Endodermal cell (in vitro differentiated cells): ENCODE measurements around the gene GRIPAP1. TPM values are rescaled to one million over a fixed set of nuclear protein-coding genes. Genes with fewer than 3 reads are reported as not detected.

ENCODE experiments used
- DNase-seq: peaks from one replicate; pipeline ENCODE4 v3.0.0-alpha.2; 2017
- H3K27ac ChIP-seq: 2 replicates; pipeline ENCODE4 v1.5.1; 2013; ENCODE audit warnings: mild to moderate bottlenecking, low read depth, low read length, moderate library complexity
- H3K27me3 ChIP-seq: 2 replicates; pipeline ENCODE4 v1.6.1; 2013; ENCODE audit warnings: mild to moderate bottlenecking, low read length, moderate library complexity; ENCODE audit not compliant: insufficient read depth, control insufficient read depth, poor library complexity, severe bottlenecking
- H3K36me3 ChIP-seq: 2 replicates; pipeline ENCODE4 v1.7.0; 2013; ENCODE audit warnings: mild to moderate bottlenecking, low read length, moderate library complexity; ENCODE audit not compliant: control insufficient read depth, insufficient read depth
- H3K4me1 ChIP-seq: one replicate; pipeline ENCODE4 v1.7.0; 2013; ENCODE audit warnings: low read length; ENCODE audit not compliant: control insufficient read depth, insufficient read depth
- H3K4me3 ChIP-seq: 2 replicates; pipeline ENCODE4 v1.5.1; 2013; ENCODE audit warnings: mild to moderate bottlenecking, low read length, moderate library complexity
- H3K9ac ChIP-seq: 2 replicates; pipeline ENCODE4 v1.6.1; 2013; ENCODE audit warnings: mild to moderate bottlenecking, low read length, moderate library complexity; ENCODE audit not compliant: poor library complexity, severe bottlenecking; ENCODE audit errors: extremely low read depth
- H3K9me3 ChIP-seq: 2 replicates; pipeline ENCODE4 v1.6.1; 2013; ENCODE audit warnings: mild to moderate bottlenecking, low read length, moderate library complexity; ENCODE audit not compliant: control insufficient read depth
- H3K27ac Mint-ChIP-seq: 2 replicates; pipeline ENCODE4 v1.8.0; 2020; ENCODE audit warnings: mixed read lengths
- H3K27me3 Mint-ChIP-seq: 2 replicates; pipeline ENCODE4 v1.8.0; 2021; ENCODE audit warnings: mild to moderate bottlenecking, mixed read lengths; ENCODE audit not compliant: insufficient read depth
- H3K36me3 Mint-ChIP-seq: 2 replicates; pipeline ENCODE4 v1.8.0; 2020; ENCODE audit warnings: low read depth, mixed read lengths
- H3K4me1 Mint-ChIP-seq: 2 replicates; pipeline ENCODE4 v1.8.0; 2020; ENCODE audit warnings: mixed read lengths
- H3K4me3 Mint-ChIP-seq: 2 replicates; pipeline ENCODE4 v1.8.0; 2020; ENCODE audit warnings: mild to moderate bottlenecking, moderate library complexity, mixed read lengths
- H3K9me3 Mint-ChIP-seq: 2 replicates; pipeline ENCODE4 v1.8.0; 2020; ENCODE audit warnings: mild to moderate bottlenecking, mixed read lengths
- CTCF ChIP-seq: fragments of 200-600 bp; sonication (generic); conservative IDR thresholded peaks from 2 replicates; pipeline ENCODE4 v1.5.0; 2021; ENCODE audit warnings: antibody characterized with exemption, mild to moderate bottlenecking
- WGBS, 2 experiments: methylation state at CpG; one replicate each; pipeline versions ENCODE4 v1.1.5 to v1.1.7; 2013; ENCODE audit warnings: missing lambda C conversion rate in 2 of 2, mixed read lengths in 1 of 2; ENCODE audit not compliant: insufficient coverage in 1 of 2, insufficient read length in 1 of 2; 5-methylcytosine and 5-hydroxymethylcytosine counted together
- total RNA-seq, 2 donors: library from RNA; stranded (reverse); fragmentation: NEBNext Ultra II Directional in 1 of 2; extraction: Animal tissue kit (Norgen Biotek cat#: 25700) in 1 of 2; gene quantifications; 2 replicates in 1 of 2; 3 replicates in 1 of 2; pipeline ENCODE4 v1.2.1, GENCODE V29; 2021

The GRIPAP1 gene
- total RNA-seq, 2 donors from 2014 or later: 55.9 to 63.1 TPM

DNA sequence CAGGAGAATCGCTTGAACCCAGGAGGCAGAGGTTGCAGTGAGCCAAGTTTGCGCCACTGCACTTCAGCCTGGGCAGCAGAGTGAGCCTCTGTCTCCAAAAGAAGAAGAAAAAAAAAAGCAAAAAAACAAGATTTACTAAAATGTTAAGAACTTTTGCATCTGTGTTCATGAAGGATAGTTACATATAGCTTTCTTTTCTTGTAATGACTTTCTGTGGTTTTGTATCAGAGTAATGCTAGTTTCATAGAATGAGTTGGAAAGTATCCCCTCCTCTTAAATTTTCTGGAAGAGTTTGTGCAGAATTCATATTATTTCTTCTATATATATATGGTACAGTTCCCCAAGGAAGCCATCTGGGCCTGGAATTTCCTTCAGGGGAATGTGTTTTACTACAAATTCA is 17.0 kb upstream of the GRIPAP1 start:
- Mint-ChIP-seq H3K27ac (no peak overlapping the region), H3K9me3 (peaks cover 44% of the 10 kb centered on the region), H3K4me3 (no peak overlapping the region), H3K36me3 (peaks cover 2% of the 10 kb centered on the region), H3K27me3 (no peaks in the 10 kb centered on the region), H3K4me1 (no peaks in the 10 kb centered on the region)
- Histone ChIP-seq H3K36me3 (no peaks in the 10 kb centered on the region), H3K27me3 (no peaks in the 10 kb centered on the region), H3K9ac (no peak overlapping the region), H3K4me1 (no peaks in the 10 kb centered on the region), H3K27ac (no peak overlapping the region), H3K9me3 (no peaks in the 10 kb centered on the region), H3K4me3 (no peak overlapping the region)
- no peak for TF ChIP-seq CTCF
- no peak for DNase-seq
- WGBS, 2 experiments: 96 to 100% methylated on average over 1 to 2 of the region's 2 CpGs

GRCh38 chrX:49003696-49004095 is 1.6 kb upstream of the GRIPAP1 start:
- Mint-ChIP-seq H3K27ac (no peak overlapping the region), H3K9me3 (peaks cover 50% of the 10 kb centered on the region), H3K4me3 (no peak overlapping the region), H3K4me1 (no peaks in the 10 kb centered on the region), H3K27me3 (no peaks in the 10 kb centered on the region), H3K36me3 (peaks cover 6% of the 10 kb centered on the region)
- H3K9ac ChIP-seq: no peak overlapping the region
- H3K27ac ChIP-seq: no peak overlapping the region
- H3K9me3 ChIP-seq: no peaks in the 10 kb centered on the region
- no peak overlapping the region for H3K4me3 ChIP-seq
- H3K4me1 ChIP-seq: no peaks in the 10 kb centered on the region
- DNase-seq: no peak
- WGBS, 2 experiments: 89% methylated on average over 4 of the region's 5 CpGs; no CpG with 5 or more reads in 1 of the 2 experiments
- TF ChIP-seq CTCF: no peak
- peaks cover 5% of the 10 kb centered on the region for H3K36me3 ChIP-seq
- H3K27me3 ChIP-seq: no peaks in the 10 kb centered on the region

DNA sequence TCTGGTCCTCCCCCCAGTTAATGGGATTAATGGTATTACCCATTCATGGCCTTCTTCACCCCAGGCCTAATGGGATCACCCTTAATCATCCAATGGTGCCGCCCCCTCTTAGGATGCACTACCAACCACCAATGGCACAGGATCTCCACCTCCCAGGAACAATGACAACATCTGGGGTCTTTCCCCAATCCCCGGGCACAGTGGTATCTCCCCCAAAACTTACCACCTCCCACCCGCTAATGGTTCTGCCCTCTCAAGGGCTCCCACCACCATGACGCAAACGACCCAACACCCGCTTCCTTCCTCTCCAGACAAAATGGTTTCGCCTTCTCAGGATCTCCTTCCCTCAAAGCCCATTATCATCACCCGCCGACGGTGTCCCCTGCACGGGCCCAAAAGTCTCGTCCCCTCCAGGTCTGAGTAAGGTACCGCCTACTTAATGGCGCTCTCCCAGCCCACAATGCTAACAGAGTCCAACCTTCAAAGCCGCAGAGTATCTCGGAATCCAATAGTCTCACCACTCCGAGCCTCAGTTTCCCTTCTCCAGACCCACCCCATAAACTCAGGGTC is 458 bp downstream of the GRIPAP1 start:
- no peaks in the 10 kb centered on the region for H3K4me1 ChIP-seq
- H3K27ac ChIP-seq: no peak overlapping the region
- 0 to 3% methylated on average over 5 to 17 of the region's 17 CpGs for WGBS, 2 experiments
- no peak for TF ChIP-seq CTCF
- peaks cover 14% of the 10 kb centered on the region for H3K36me3 ChIP-seq
- peak; percentile 72 for DNase-seq
- H3K4me3 Mint-ChIP-seq: peak overlapping the region; percentile 99
- H3K36me3 Mint-ChIP-seq: peaks cover 23% of the 10 kb centered on the region
- H3K4me1 Mint-ChIP-seq: no peaks in the 10 kb centered on the region
- H3K4me3 ChIP-seq: peak overlapping the region; percentile 91
- no peaks in the 10 kb centered on the region for H3K9me3 ChIP-seq
- no peaks in the 10 kb centered on the region for H3K27me3 ChIP-seq
- H3K9me3 Mint-ChIP-seq: peaks cover 58% of the 10 kb centered on the region
- H3K27ac Mint-ChIP-seq: peak overlapping the region; percentile 97
- H3K27me3 Mint-ChIP-seq: no peaks in the 10 kb centered on the region
- H3K9ac ChIP-seq: peak overlapping the region; percentile 95
